HEK293 (cell line): ENCODE measurements around the gene NFATC3.

Experiments used
- CTCF ChIA-PET: fragments of 350-600 bp; formaldehyde crosslinking; extraction: SDS; loops from one replicate; lab custom pipeline; 2021; ENCODE audit warnings: antibody characterized with exemption; lab: Yijun Ruan, JAX
- POLR2A ChIA-PET: fragments of 300-600 bp; formaldehyde crosslinking; extraction: SDS; loops from one replicate; lab custom pipeline; 2020; ENCODE audit warnings: antibody characterized with exemption, inconsistent platforms; lab: Yijun Ruan, JAX
- H3K27ac ChIP-seq: fragments of 200-500 bp; sonication (Bioruptor generic); 2 replicates; pipeline ENCODE4 v1.5.1; 2014; ENCODE audit warnings: low read depth, low read length, control low read depth, inconsistent platforms; ENCODE audit errors: extremely low read depth
- H3K36me3 ChIP-seq, 2 experiments: fragments of 200-500 bp in 1 of 2; sonication (Bioruptor generic) in 1 of 2; 1 replicate in 1 of 2; 2 replicates in 1 of 2; pipeline ENCODE4 v1.5.1; 2014 to 2017; ENCODE audit warnings: inconsistent platforms in 2 of 2, low read length in 2 of 2; ENCODE audit not compliant: control insufficient read depth in 2 of 2, insufficient read depth in 1 of 2
- H3K4me1 ChIP-seq: fragments of 200-500 bp; sonication (Bioruptor generic); 2 replicates; pipeline ENCODE4 v1.5.1; 2014; ENCODE audit warnings: mild to moderate bottlenecking, low read length, inconsistent platforms; ENCODE audit not compliant: control insufficient read depth, insufficient read depth
- H3K4me3 ChIP-seq: 2 replicates; pipeline ENCODE4 v1.5.1; 2011; ENCODE audit warnings: low read depth, mild to moderate bottlenecking, control low read depth, low read length, moderate library complexity
- H3K9me3 ChIP-seq: fragments of 200-500 bp; sonication (Bioruptor generic); 2 replicates; pipeline ENCODE4 v1.5.1; 2014; ENCODE audit warnings: low read depth, low read length, inconsistent platforms; ENCODE audit not compliant: control insufficient read depth, insufficient read depth
- EGR2 ChIP-seq: fragments of 450-650 bp; formaldehyde crosslinking; IDR thresholded peaks from 2 replicates; pipeline ENCODE4 v1.5.1; 2016; ENCODE audit warnings: low read depth, missing biosample characterization, missing genetic modification characterization
- IKZF3 ChIP-seq: fragments of 450-650 bp; IDR thresholded peaks from 2 replicates; pipeline ENCODE4 v1.5.0; 2018; ENCODE audit warnings: missing biosample characterization, mild to moderate bottlenecking, missing genetic modification characterization, moderate library complexity
- ZIC2 ChIP-seq: fragments of 450-650 bp; formaldehyde crosslinking; IDR thresholded peaks from 2 replicates; pipeline ENCODE4 v1.5.1; 2016; ENCODE audit warnings: missing biosample characterization, missing genetic modification characterization
- ZNF10 ChIP-seq: fragments of 450-650 bp; formaldehyde crosslinking; IDR thresholded peaks from 2 replicates; pipeline ENCODE4 v1.5.1; 2017; ENCODE audit warnings: missing biosample characterization, missing genetic modification characterization
- ZNF112 ChIP-seq: fragments of 450-650 bp; formaldehyde crosslinking; IDR thresholded peaks from 2 replicates; pipeline ENCODE4 v1.5.0; 2017; ENCODE audit warnings: missing biosample characterization, missing genetic modification characterization
- ZNF121 ChIP-seq: fragments of 450-650 bp; formaldehyde crosslinking; IDR thresholded peaks from 2 replicates; pipeline ENCODE4 v1.5.1; 2016; ENCODE audit warnings: missing biosample characterization, missing genetic modification characterization
- ZNF266 ChIP-seq: fragments of 450-650 bp; formaldehyde crosslinking; IDR thresholded peaks from 2 replicates; pipeline ENCODE4 v1.5.1; 2016; ENCODE audit warnings: missing biosample characterization, missing genetic modification characterization, low read depth
- ZNF350 ChIP-seq: fragments of 450-650 bp; formaldehyde crosslinking; IDR thresholded peaks from 2 replicates; pipeline ENCODE4 v1.5.0; 2017; ENCODE audit warnings: missing biosample characterization, mild to moderate bottlenecking, missing genetic modification characterization
- ZNF366 ChIP-seq: fragments of 450-650 bp; formaldehyde crosslinking; conservative IDR thresholded peaks from 2 replicates; pipeline ENCODE4 v1.5.1; 2016; ENCODE audit warnings: missing biosample characterization, missing genetic modification characterization
- ZNF416 ChIP-seq: fragments of 450-650 bp; formaldehyde crosslinking; IDR thresholded peaks from 2 replicates; pipeline ENCODE4 v1.5.1; 2016; ENCODE audit warnings: missing biosample characterization, missing genetic modification characterization
- ZNF560 ChIP-seq: fragments of 450-650 bp; formaldehyde crosslinking; IDR thresholded peaks from 2 replicates; pipeline ENCODE4 v1.5.1; 2017; ENCODE audit warnings: missing biosample characterization, missing genetic modification characterization, borderline replicate concordance
- ZNF585B ChIP-seq: fragments of 450-650 bp; formaldehyde crosslinking; IDR thresholded peaks from 2 replicates; pipeline ENCODE4 v1.5.1; 2016; ENCODE audit warnings: missing biosample characterization, missing genetic modification characterization
- ZNF629 ChIP-seq: fragments of 450-650 bp; formaldehyde crosslinking; IDR thresholded peaks from 2 replicates; pipeline ENCODE4 v1.5.1; 2017; ENCODE audit warnings: missing biosample characterization, missing genetic modification characterization
- ZNF664 ChIP-seq: fragments of 450-650 bp; formaldehyde crosslinking; IDR thresholded peaks from 2 replicates; pipeline ENCODE4 v1.5.1; 2016; ENCODE audit warnings: missing biosample characterization, missing genetic modification characterization
- ZNF707 ChIP-seq: fragments of 450-650 bp; formaldehyde crosslinking; IDR thresholded peaks from 2 replicates; pipeline ENCODE4 v1.5.1; 2016; ENCODE audit warnings: missing biosample characterization, missing genetic modification characterization
- ZSCAN23 ChIP-seq: fragments of 450-650 bp; formaldehyde crosslinking; IDR thresholded peaks from 2 replicates; pipeline ENCODE4 v1.5.1; 2016; ENCODE audit warnings: missing biosample characterization, missing genetic modification characterization
- TF ChIP-seq, protein P1 (sequence below): fragments of 450-650 bp; formaldehyde crosslinking; IDR thresholded peaks from 2 replicates; pipeline ENCODE4 v1.5.1; 2016; ENCODE audit warnings: missing biosample characterization, missing genetic modification characterization
- TF ChIP-seq, protein P2 (sequence below): fragments of 450-650 bp; formaldehyde crosslinking; IDR thresholded peaks from 2 replicates; pipeline ENCODE4 v1.5.1; 2016; ENCODE audit warnings: missing biosample characterization, missing genetic modification characterization

NFATC3 gene

DNA sequence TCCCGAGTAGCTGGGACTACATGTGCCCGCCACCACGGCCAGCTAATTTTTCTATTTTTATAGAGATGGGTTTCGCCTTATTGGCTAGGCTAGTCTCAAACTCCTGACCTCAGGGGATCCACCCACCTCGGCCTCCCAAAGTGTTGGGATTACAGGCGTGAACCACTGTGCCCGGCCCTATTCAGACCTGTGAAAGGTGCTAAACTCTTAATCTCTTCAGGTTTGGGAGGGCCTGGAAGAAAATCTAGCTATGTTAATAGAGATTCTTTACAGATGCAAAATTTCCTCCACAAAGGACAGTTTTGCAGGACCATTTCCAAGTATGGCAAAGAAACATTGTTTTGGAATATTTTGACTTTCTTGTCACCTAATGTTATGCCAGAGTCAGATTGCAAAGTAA, 156.9 kb downstream of the NFATC3 start:
- Histone ChIP-seq H3K4me1 (0 out of 2 replicates have a peak, but pooled peaks cover 5% of the 10 kb centered on the region), H3K9me3 (no peaks in the 10 kb centered on the region), H3K4me3 (no peak overlapping the region), H3K36me3 (no peaks in the 10 kb centered on the region), H3K27ac (no peak overlapping the region)
- no peak for TF ChIP-seq ZNF366 (tag by site-specific recombination)
- no peak for TF ChIP-seq ZSCAN23 (tag by site-specific recombination)
- TF ChIP-seq, protein P1, sequence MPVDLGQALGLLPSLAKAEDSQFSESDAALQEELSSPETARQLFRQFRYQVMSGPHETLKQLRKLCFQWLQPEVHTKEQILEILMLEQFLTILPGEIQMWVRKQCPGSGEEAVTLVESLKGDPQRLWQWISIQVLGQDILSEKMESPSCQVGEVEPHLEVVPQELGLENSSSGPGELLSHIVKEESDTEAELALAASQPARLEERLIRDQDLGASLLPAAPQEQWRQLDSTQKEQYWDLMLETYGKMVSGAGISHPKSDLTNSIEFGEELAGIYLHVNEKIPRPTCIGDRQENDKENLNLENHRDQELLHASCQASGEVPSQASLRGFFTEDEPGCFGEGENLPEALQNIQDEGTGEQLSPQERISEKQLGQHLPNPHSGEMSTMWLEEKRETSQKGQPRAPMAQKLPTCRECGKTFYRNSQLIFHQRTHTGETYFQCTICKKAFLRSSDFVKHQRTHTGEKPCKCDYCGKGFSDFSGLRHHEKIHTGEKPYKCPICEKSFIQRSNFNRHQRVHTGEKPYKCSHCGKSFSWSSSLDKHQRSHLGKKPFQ (tag by site-specific recombination) = no peak
- TF ChIP-seq ZNF560 (tag by site-specific recombination) = no peak
- TF ChIP-seq ZNF664 (tag by site-specific recombination) = no peak
- CTCF ChIA-PET = no interaction called here
- POLR2A ChIA-PET = interaction anchor here (0.7 kb wide), 1 partner anchor 12 kb away, joined by 3 read pairs; no protein-coding TSS in a partner anchor

DNA sequence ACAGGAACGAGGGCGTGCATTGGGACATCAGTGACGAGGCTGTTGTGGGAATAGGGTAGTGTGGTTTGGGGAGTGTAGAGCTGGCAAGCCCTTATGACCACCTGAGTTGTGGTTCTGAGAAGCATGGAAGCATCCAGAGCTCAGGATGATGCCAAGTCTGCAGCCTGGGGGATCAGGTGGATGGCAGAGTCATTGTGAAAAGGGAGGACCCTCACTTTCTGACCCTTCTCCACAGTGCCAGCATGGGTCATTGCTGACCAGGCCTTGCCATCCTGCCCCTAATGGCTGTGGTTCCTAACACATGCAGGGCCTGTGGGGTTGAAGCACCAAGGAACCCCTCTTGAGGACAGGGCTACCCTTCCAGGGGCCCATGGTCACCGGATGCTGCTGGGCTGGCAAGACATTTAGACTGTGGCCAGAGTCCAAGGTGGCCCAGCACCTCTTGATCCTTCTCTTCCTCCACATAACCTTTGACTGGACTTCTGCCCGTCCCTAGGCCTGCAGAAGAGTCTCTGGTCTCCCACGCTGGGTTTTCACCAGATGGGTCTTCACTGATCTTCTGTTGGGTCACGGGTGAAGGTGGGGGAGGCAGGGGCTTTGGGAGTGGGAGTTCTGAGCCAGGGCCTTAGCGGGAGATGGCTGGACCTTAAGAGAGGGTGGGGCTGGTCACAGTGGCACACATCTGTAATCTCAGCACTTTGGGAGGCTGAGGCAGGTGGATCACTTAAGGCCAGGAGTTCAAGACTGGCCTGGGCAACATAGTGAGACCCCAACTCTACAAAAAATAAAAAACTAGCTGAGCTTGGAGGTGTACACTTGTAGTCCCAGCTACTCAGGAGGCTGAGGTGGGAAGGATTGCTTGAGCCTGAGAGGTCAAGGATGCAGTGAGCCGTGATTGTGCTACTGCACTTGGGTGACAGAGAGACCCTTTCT, 158.0 kb downstream of the NFATC3 start:
- Histone ChIP-seq H3K4me1 (0 out of 2 replicates have a peak, but pooled peaks cover 2% of the 10 kb centered on the region), H3K9me3 (no peaks in the 10 kb centered on the region), H3K27ac (no peak overlapping the region), H3K36me3 (no peaks in the 10 kb centered on the region), H3K4me3 (no peak overlapping the region)
- POLR2A ChIA-PET = interaction anchor here (0.6 to 0.7 kb wide), 2 partner anchors 20 to 710 kb away, joined by 3 to 6 read pairs; no protein-coding TSS in a partner anchor
- CTCF ChIA-PET = interaction anchor here (0.6 kb wide), 2 partner anchors 86 to 110 kb away, joined by 3 read pairs; no protein-coding TSS in a partner anchor
- TF ChIP-seq, protein P2, sequence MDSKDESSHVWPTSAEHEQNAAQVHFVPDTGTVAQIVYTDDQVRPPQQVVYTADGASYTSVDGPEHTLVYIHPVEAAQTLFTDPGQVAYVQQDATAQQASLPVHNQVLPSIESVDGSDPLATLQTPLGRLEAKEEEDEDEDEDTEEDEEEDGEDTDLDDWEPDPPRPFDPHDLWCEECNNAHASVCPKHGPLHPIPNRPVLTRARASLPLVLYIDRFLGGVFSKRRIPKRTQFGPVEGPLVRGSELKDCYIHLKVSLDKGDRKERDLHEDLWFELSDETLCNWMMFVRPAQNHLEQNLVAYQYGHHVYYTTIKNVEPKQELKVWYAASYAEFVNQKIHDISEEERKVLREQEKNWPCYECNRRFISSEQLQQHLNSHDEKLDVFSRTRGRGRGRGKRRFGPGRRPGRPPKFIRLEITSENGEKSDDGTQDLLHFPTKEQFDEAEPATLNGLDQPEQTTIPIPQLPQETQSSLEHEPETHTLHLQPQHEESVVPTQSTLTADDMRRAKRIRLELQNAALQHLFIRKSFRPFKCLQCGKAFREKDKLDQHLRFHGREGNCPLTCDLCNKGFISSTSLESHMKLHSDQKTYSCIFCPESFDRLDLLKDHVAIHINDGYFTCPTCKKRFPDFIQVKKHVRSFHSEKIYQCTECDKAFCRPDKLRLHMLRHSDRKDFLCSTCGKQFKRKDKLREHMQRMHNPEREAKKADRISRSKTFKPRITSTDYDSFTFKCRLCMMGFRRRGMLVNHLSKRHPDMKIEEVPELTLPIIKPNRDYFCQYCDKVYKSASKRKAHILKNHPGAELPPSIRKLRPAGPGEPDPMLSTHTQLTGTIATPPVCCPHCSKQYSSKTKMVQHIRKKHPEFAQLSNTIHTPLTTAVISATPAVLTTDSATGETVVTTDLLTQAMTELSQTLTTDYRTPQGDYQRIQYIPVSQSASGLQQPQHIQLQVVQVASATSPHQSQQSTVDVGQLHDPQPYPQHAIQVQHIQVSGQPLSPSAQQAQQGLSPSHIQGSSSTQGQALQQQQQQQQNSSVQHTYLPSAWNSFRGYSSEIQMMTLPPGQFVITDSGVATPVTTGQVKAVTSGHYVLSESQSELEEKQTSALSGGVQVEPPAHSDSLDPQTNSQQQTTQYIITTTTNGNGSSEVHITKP (tag by site-specific recombination) = peak; percentile 59; the same call in 1 of the 2 replicates
- TF ChIP-seq ZNF629 (tag by site-specific recombination) = no peak
- peak; percentile 77 for TF ChIP-seq ZNF121

DNA sequence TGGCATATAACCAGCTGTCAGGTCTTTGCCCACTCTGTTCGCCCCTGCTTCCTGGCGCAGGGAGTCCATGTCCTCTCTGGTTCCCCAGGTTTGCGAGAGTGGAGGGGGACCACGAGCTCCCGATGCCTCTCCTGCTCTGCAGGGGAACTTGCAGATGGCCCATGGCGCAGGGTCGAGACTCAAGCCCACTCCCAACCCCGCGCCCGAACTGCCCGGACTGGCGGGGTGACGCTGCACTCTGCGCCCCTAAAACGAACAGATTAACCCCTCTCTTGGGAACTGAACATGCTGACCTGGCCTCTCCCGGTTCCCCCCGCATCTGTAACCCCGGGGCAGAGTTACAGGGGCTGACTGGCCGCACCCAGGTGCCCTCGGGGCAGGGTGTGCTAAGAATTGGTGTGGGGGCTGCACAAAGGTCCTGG, 159.3 kb downstream of the NFATC3 start:
- H3K9me3 ChIP-seq = no peaks in the 10 kb centered on the region
- peak overlapping the region; percentile 29; the same call in 1 of the 2 replicates for H3K27ac ChIP-seq
- ChIA-PET POLR2A (interaction anchor here (0.7 to 1.8 kb wide), 8 partner anchors 8 to 278 kb away, joined by 3 to 7 read pairs (median 6); partner anchors contain the start of genes ESRP2, NFATC3, PRMT7 and SLC7A6), CTCF (interaction anchor here (1.1 to 3.6 kb wide), 4 partner anchors 17 to 84 kb away, joined by 4 to 14 read pairs (median 8); partner anchors contain the start of gene SLC7A6)
- H3K4me3 ChIP-seq = peak overlapping the region; percentile 84
- peaks cover 0 to 8% of the 10 kb centered on the region in 2 experiments; a peak in 2 of 3 replicates for H3K36me3 ChIP-seq
- H3K4me1 ChIP-seq = 0 out of 2 replicates have a peak, but pooled peaks cover 2% of the 10 kb centered on the region
- TF ChIP-seq ZNF585B = no peak
- TF ChIP-seq ZNF707 (tag by site-specific recombination) = no peak
- TF ChIP-seq ZIC2 = no peak
- no peak for TF ChIP-seq EGR2
- no peak for TF ChIP-seq ZNF416 (tag by site-specific recombination)
- no peak for TF ChIP-seq ZNF350 (tag by site-specific recombination)
- TF ChIP-seq ZNF10 (tag by site-specific recombination) = no peak
- no peak for TF ChIP-seq ZNF112 (tag by site-specific recombination)
- TF ChIP-seq IKZF3 (tag by site-specific recombination) = no peak
- TF ChIP-seq ZNF266 (tag by site-specific recombination) = no peak
